Measurements from ENCODE around the gene BBOF1.
"Not testable (repeated sequence)": the region's sequence is repeated elsewhere in the genome, so short reads cannot be mapped to it uniquely, and the experiment has no call there.

BBOF1 gene

GRCh38 chr14:73995977-73996378 lies 23.2 kb upstream of the BBOF1 start:
- TF ChIP-seq CTCF (IDR thresholded peaks at IDR 0.05; ENCODE audit: low read depth, low read length), result no peak

GRCh38 chr14:73996731-73997107 lies 22.4 kb upstream of the BBOF1 start:
- TF ChIP-seq CTCF (IDR thresholded peaks at IDR 0.05; ENCODE audit: low read depth, low read length), result no peak
- no peak for DNase-seq (ENCODE audit: extremely low read depth, low read depth)

More at GRCh38 chr14:73995977-73996378, 23.2 kb upstream of the BBOF1 start:
- no peak for DNase-seq (ENCODE audit: extremely low read depth, low read depth)

GRCh38 chr14:73997108-73997943 lies 21.8 kb upstream of the BBOF1 start:
- DNase-seq (ENCODE audit: extremely low read depth, low read depth), result no peak
- no peak for TF ChIP-seq CTCF (IDR thresholded peaks at IDR 0.05; ENCODE audit: low read depth, low read length)

- DNase-seq (ENCODE audit: extremely low read depth, low read depth), result no peak
- TF ChIP-seq CTCF (IDR thresholded peaks at IDR 0.05; ENCODE audit: low read depth, low read length), result no peak
These were observed 21.2 kb upstream of the BBOF1 start for GRCh38 chr14:73997944-73998447.

GRCh38 chr14:73998726-73999125 lies 20.4 kb upstream of the BBOF1 start:
- DNase-seq (ENCODE audit: extremely low read depth, low read depth), result no peak
- no peak for TF ChIP-seq CTCF (IDR thresholded peaks at IDR 0.05; ENCODE audit: low read depth, low read length)

- not testable (repeated sequence) for DNase-seq (ENCODE audit: extremely low read depth, low read depth)
These were observed 13.5 kb upstream of the BBOF1 start for GRCh38 chr14:74005664-74006063.

GRCh38 chr14:74008843-74009499 lies 10.2 kb upstream of the BBOF1 start:
- TF ChIP-seq CTCF (IDR thresholded peaks at IDR 0.05; ENCODE audit: low read depth, low read length), result no peak
- DNase-seq (ENCODE audit: extremely low read depth, low read depth), result no peak

All from AG09319 (cell line).